ENCODE data around the gene KDM2B.
"Not testable (repeated sequence)": the region's sequence is repeated elsewhere in the genome, so short reads cannot be mapped to it uniquely, and the experiment has no call there.

The KDM2B gene

GRCh38 chr12:121583334-121583661 lies 2.5 kb upstream of the KDM2B start:
- FAIRE-seq = not testable (repeated sequence)

GRCh38 chr12:121582583-121583333 lies 1.9 kb upstream of the KDM2B start:
- FAIRE-seq = no peak

GRCh38 chr12:121581686-121582429 lies 1.0 kb upstream of the KDM2B start:
- no peak for FAIRE-seq

GRCh38 chr12:121579981-121580868 lies 598 bp downstream of the KDM2B start:
- no peak for FAIRE-seq

- FAIRE-seq = no peak
Measured at GRCh38 chr12:121579190-121579791, 1.5 kb downstream of the KDM2B start.

- no peak for FAIRE-seq
Measured at GRCh38 chr12:121578230-121579189, 2.3 kb downstream of the KDM2B start.

GRCh38 chr12:121577443-121578180 lies 3.2 kb downstream of the KDM2B start:
- FAIRE-seq = no peak

- no peak for FAIRE-seq
Measured at GRCh38 chr12:121576851-121577391, 3.9 kb downstream of the KDM2B start.

- no peak for FAIRE-seq
Measured at GRCh38 chr12:121575952-121576625, 4.7 kb downstream of the KDM2B start.

GRCh38 chr12:121575051-121575450 lies 5.8 kb downstream of the KDM2B start:
- FAIRE-seq = no peak

- FAIRE-seq = no peak
Measured at GRCh38 chr12:121574025-121574424, 6.8 kb downstream of the KDM2B start.

- FAIRE-seq = no peak
Measured at GRCh38 chr12:121571920-121572319, 8.9 kb downstream of the KDM2B start.

GRCh38 chr12:121570467-121571283 lies 10.1 kb downstream of the KDM2B start:
- no peak for FAIRE-seq

GRCh38 chr12:121568971-121569751 lies 11.7 kb downstream of the KDM2B start:
- FAIRE-seq = no peak

GRCh38 chr12:121568518-121568917 lies 12.3 kb downstream of the KDM2B start:
- FAIRE-seq = no peak

GRCh38 chr12:121565076-121565475 lies 15.7 kb downstream of the KDM2B start:
- no peak for FAIRE-seq

- no peak for FAIRE-seq
Measured at GRCh38 chr12:121562488-121562887, 18.3 kb downstream of the KDM2B start.

- FAIRE-seq = no peak
Measured at GRCh38 chr12:121561009-121561395, 19.8 kb downstream of the KDM2B start.
